Stimulated activated memory B cell treated with anti-CD40 and anti-IgM and Interleukin-4, amounts not matched to agents 10 μg/mL and 1 μg/mL and 100 μg/mL, for 72 hours (primary cell): ENCODE results near the gene SPOCK2.

Source experiments
- ATAC-seq: fragments of 150-1000 bp; cut with Tn5 transposase; 2 replicates; pipeline ENCODE4 v1.10.0; 2021
- H3K27ac Mint-ChIP-seq: one replicate; pipeline ENCODE4 v1.8.0; 2022; ENCODE audit warnings: mild to moderate bottlenecking, mixed read lengths
- H3K27me3 Mint-ChIP-seq: one replicate; pipeline ENCODE4 v1.8.0; 2022; ENCODE audit warnings: mixed read lengths
- H3K36me3 Mint-ChIP-seq: one replicate; pipeline ENCODE4 v1.8.0; 2022; ENCODE audit warnings: mixed read lengths
- H3K4me1 Mint-ChIP-seq: one replicate; pipeline ENCODE4 v1.8.0; 2022; ENCODE audit warnings: mixed read lengths
- H3K4me3 Mint-ChIP-seq: one replicate; pipeline ENCODE4 v1.8.0; 2022; ENCODE audit warnings: mild to moderate bottlenecking, moderate library complexity, mixed read lengths
- H3K9me3 Mint-ChIP-seq: one replicate; pipeline ENCODE4 v1.8.0; 2022; ENCODE audit warnings: mixed read lengths

Gene SPOCK2

DNA sequence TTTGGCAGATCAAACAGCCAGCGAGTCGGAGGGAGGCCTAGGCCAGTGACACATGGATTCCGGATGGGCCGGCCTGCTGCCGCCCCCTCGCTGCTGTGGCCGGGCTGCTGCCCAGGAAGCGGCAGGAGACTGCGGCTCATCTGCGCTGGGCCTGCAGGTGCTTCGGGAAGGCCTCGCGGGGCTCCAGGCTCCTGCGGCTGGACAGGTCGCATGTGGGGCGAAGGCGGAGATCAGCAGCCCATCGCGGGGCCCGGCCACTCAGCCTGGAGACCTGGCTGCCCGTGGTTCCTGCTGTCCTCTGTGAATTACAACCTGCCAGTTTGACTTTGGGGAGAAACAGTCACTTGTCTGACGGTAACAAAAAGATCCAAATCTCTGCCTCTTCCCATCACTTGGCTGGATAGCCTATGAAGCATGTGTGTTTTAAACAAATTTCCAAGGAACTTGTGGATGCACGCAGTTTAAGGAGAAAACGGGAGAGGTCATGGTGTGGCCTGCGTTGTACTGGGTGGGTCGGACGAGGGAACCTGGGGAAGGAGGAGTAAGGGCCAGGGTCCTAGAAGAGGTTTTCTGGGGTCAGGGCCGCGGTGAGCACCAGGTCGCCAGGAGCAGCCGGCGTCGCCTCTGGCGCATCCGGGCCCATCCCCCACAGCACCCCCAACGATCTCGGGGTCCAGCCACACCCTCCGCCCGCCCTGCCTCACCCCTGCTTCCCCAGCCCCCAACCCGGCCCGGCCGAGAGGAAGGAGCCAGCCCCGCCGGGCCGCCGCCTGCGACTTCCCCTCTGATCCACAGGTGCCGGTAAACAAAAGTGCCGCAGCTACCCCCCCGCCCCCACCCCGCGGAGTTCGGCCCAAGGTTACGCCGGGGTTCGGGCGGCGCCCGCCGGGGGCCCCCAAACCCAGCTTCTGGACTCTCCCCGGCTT lies 1.6 kb downstream of the SPOCK2 start:
- H3K27ac Mint-ChIP-seq, result peak overlapping the region; percentile 95
- H3K4me3 Mint-ChIP-seq, result peak overlapping the region; percentile 99
- H3K36me3 Mint-ChIP-seq, result no peaks in the 10 kb centered on the region
- H3K27me3 Mint-ChIP-seq, result no peaks in the 10 kb centered on the region
- peaks cover 52% of the 10 kb centered on the region for H3K4me1 Mint-ChIP-seq
- no peaks in the 10 kb centered on the region for H3K9me3 Mint-ChIP-seq
- ATAC-seq, result peak; percentile 74

DNA sequence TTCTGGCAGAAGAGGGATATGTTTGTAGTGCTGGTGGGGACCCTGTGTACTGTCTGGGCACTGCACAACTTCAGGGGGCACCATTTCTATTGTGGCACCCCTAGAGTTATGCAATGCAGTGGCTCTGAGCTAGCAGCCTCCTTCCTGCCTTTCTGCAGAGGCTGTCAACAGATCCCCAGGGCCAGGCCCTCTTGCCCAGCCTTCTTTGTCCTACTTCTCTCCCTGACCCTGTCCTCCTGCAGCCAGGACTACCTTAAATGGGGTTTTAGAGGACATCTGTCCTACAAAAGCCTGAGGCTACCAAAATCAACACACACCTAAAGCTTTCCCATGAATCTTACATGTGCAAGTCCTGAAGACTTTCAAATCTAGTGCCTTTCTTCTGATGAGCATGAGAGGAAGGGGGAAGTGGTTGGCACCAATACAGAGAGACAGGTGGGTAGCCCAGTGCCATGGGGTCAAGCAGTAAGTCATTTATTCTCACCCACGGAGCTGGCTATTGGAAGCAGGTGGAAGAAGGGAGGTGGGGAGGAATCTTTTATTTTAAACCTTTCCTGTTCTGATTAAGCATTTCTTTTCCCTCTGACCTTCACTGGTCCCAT lies 2.4 kb downstream of the SPOCK2 start:
- Mint-ChIP-seq H3K36me3 (no peaks in the 10 kb centered on the region), H3K27me3 (no peaks in the 10 kb centered on the region), H3K9me3 (no peaks in the 10 kb centered on the region), H3K27ac (peak overlapping the region; percentile 95), H3K4me1 (peaks cover 60% of the 10 kb centered on the region), H3K4me3 (peak overlapping the region; percentile 99)
- ATAC-seq, result no peak

GRCh38 chr10:72085166-72085565 lies 3.2 kb downstream of the SPOCK2 start:
- no peaks in the 10 kb centered on the region for H3K9me3 Mint-ChIP-seq
- H3K4me1 Mint-ChIP-seq, result peaks cover 68% of the 10 kb centered on the region
- no peaks in the 10 kb centered on the region for H3K27me3 Mint-ChIP-seq
- no peaks in the 10 kb centered on the region for H3K36me3 Mint-ChIP-seq
- ATAC-seq, result no peak
- no peak overlapping the region for H3K4me3 Mint-ChIP-seq
- H3K27ac Mint-ChIP-seq, result peak overlapping the region; percentile 13

DNA sequence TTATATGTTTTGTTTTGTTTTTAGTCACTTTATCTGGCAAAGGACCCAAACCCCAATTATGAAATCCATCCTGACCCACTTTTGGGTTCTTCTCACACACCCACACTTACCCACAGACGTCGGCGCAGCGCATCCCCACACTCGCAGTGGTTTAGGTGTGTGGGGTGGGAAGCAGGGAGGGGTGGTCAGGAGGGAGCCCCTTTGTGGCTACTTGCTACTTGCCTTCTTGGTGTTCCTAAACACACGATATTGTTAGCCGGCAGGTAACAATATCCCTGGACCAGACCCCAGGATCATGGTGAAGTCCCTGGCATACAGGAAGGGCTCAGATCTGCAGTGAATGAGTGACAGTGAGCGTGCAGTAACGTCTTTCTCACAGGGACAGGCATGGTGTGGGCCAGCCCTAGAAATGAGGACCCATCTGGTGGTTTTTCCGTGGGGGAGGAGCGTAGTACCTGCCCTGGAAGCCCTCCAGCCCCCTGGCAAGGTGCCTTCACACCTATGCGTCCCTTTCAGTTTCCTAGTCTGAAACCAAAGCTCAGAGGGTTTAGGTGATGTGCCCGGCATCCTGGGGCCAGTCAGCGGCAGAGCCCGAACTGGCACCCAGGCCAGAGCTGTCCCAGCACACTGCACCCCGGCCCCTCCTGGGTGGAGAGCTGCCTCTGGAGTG lies 4.4 kb downstream of the SPOCK2 start:
- ATAC-seq, result no peak
- Mint-ChIP-seq H3K36me3 (no peaks in the 10 kb centered on the region), H3K27me3 (no peaks in the 10 kb centered on the region), H3K9me3 (no peaks in the 10 kb centered on the region), H3K4me1 (peaks cover 78% of the 10 kb centered on the region), H3K27ac (peak overlapping the region; percentile 39), H3K4me3 (no peak overlapping the region)

DNA sequence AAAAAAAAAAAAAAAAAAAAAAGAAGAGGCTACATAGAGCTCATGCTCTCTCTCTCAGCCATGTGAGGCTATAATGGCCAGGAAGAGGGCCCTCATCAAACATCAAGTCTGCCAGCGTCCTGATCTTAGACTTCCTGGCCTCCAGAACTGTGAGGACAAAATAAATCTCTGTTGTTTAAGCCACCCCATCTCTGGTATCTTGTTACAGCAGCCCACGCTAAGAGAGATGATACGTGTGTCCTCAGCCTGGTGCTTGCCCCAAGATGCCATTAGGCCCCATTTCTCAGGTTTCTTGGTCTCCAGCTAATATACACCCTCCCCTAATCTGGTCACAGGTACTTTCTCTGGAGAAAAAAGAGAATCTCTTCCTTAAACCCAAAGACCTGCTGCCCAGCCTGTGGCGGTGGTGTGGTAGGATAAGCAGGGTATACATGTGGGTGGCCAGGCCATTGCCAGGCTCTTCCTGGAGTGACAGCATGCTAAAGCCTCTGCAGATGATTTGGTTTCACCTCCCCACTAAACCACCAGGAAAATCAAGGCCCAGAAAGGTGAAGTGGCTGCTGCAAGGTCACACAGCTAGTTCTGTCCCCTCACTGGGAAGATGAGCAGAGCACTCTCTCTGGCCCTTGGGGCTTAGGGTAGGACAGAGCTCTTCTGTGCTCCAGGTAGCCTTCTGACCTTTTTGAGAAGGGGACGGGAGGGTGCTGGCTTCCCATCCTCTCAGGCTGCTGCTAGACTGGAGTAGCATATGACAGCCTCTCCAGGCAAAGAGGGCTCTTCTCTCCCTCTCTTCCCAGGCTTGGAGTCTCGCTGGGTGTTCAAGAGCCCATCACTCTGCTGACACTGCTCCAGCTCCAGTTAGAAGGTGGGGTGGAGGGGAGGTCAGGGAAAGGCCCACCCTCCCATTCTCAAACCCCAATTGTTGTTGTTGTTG lies 5.2 kb downstream of the SPOCK2 start:
- peaks cover 77% of the 10 kb centered on the region for H3K4me1 Mint-ChIP-seq
- ATAC-seq, result no peak
- H3K9me3 Mint-ChIP-seq, result no peaks in the 10 kb centered on the region
- no peak overlapping the region for H3K4me3 Mint-ChIP-seq
- H3K27me3 Mint-ChIP-seq, result no peaks in the 10 kb centered on the region
- H3K36me3 Mint-ChIP-seq, result no peaks in the 10 kb centered on the region
- H3K27ac Mint-ChIP-seq, result peak overlapping the region; percentile 39

- Mint-ChIP-seq H3K9me3 (no peaks in the 10 kb centered on the region), H3K4me3 (no peak overlapping the region), H3K27me3 (no peaks in the 10 kb centered on the region), H3K4me1 (peaks cover 85% of the 10 kb centered on the region), H3K27ac (peak overlapping the region; percentile 87), H3K36me3 (no peaks in the 10 kb centered on the region)
- no peak for ATAC-seq
These were observed 6.4 kb downstream of the SPOCK2 start for GRCh38 chr10:72081772-72082590.

DNA sequence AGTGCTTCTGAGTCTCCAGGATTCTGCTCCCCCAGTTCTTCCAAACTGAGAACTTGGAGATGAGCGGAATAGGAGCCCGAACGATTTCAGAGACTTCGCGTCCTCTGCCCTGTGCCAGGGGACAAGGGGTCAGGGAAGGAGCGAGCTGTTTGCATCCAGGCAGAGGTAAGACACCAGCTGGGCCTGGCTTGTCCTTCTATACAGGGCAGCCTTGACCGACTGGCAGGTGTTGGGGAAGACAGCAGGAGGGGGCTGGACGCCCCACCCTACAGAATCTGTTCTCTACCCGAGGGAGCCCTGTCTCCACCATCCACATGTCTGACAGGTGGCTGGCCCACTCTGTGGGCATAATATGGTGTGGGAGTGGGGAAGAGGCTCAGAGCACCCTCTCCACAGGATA lies 7.1 kb downstream of the SPOCK2 start:
- no peaks in the 10 kb centered on the region for H3K36me3 Mint-ChIP-seq
- H3K27me3 Mint-ChIP-seq, result no peaks in the 10 kb centered on the region
- peaks cover 84% of the 10 kb centered on the region for H3K4me1 Mint-ChIP-seq
- H3K27ac Mint-ChIP-seq, result peak overlapping the region; percentile 87
- no peaks in the 10 kb centered on the region for H3K9me3 Mint-ChIP-seq
- no peak for ATAC-seq
- H3K4me3 Mint-ChIP-seq, result no peak overlapping the region

DNA sequence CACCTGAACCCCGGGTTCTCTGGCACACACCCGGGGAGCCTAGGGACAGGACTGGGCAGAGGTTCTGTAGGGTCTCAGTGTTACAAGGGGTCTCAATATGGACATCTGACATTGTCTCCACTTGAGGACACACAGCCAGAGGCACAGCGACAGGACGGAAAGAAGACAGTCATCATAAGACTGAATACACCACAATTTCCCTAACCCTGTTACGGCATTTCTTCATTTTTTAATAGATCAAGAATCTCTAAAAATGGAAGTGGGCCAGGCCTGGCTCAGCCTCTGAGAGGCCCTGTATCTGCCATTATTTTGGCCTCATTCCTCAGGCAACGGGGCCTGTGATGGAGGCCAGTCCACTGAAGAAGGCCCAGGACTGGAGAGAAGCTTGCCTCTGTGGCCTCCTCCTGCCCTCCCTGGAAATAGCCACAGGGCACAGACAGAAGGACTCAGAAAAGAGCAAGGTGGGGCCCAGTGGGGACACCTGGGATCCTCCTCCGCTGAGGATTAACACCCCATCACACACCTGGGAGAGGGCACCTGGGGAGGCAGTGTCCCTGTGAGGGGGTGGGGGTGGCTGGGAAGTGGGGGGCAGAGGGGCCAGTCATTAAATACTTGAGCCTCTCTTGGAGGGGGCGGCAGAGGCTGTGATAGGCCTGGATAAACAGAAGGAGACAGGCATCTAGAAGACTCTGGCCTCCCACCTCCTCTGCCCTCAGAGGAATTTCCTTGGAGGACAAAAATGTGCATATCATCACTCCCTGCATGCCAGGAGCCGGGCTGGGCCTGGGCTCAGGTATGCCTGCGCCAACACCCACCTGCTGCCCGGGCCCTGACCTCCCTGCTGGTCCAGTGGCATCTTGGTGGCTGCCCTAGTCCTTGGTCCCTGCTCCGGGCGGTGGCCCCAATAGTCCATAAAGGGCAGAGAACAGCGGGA lies 8.0 kb downstream of the SPOCK2 start:
- Mint-ChIP-seq H3K36me3 (no peaks in the 10 kb centered on the region), H3K9me3 (no peaks in the 10 kb centered on the region), H3K27me3 (no peaks in the 10 kb centered on the region), H3K27ac (peak overlapping the region; percentile 87), H3K4me3 (peak overlapping the region; percentile 30), H3K4me1 (peaks cover 84% of the 10 kb centered on the region)
- ATAC-seq, result peak; percentile 47

- peak overlapping the region; percentile 87 for H3K27ac Mint-ChIP-seq
- H3K9me3 Mint-ChIP-seq, result no peaks in the 10 kb centered on the region
- no peaks in the 10 kb centered on the region for H3K27me3 Mint-ChIP-seq
- peak overlapping the region; percentile 6 for H3K4me3 Mint-ChIP-seq
- ATAC-seq, result peak; percentile 61
- no peaks in the 10 kb centered on the region for H3K36me3 Mint-ChIP-seq
- H3K4me1 Mint-ChIP-seq, result peaks cover 85% of the 10 kb centered on the region
These were observed 9.0 kb downstream of the SPOCK2 start for GRCh38 chr10:72079356-72079755.

DNA sequence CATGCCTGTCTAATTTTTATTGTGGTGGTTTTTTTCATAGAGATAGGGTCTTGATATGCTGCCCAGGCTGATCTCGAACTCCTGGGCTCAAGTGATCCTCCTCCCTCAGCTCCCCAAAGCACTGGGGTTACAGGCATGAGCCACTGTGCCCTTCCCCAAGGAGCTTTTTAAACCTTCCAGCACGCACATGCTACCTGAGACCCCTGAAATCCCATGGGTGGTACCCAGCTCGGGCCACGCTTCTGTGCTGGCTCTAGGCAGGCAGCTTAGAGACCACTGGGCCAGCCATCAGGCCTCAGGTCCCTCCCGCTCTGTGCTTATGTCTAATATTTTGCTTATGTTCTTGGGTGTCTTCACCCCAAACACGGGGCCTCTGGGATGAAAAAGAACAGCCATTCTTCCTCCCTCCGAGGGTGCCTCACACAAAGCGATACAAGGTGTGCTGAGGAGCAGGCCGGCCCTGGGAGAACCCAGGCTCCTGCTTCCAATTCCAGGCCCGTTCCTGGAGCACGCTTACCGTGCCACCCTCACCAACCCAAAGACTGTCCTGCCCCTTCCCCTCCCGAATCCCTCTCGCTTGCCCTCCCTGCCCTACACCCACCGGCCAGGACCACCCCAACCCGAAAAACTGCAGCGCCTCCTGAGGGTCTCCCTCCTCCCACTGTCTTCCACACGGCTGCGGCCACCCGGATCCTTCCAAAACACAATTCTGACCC lies 10.9 kb downstream of the SPOCK2 start:
- H3K9me3 Mint-ChIP-seq, result no peaks in the 10 kb centered on the region
- H3K27me3 Mint-ChIP-seq, result no peaks in the 10 kb centered on the region
- no peak overlapping the region for H3K27ac Mint-ChIP-seq
- peaks cover 88% of the 10 kb centered on the region for H3K4me1 Mint-ChIP-seq
- peaks cover 5% of the 10 kb centered on the region for H3K36me3 Mint-ChIP-seq
- ATAC-seq, result no peak
- H3K4me3 Mint-ChIP-seq, result no peak overlapping the region

GRCh38 chr10:72076756-72077155 lies 11.6 kb downstream of the SPOCK2 start:
- no peak overlapping the region for H3K4me3 Mint-ChIP-seq

DNA sequence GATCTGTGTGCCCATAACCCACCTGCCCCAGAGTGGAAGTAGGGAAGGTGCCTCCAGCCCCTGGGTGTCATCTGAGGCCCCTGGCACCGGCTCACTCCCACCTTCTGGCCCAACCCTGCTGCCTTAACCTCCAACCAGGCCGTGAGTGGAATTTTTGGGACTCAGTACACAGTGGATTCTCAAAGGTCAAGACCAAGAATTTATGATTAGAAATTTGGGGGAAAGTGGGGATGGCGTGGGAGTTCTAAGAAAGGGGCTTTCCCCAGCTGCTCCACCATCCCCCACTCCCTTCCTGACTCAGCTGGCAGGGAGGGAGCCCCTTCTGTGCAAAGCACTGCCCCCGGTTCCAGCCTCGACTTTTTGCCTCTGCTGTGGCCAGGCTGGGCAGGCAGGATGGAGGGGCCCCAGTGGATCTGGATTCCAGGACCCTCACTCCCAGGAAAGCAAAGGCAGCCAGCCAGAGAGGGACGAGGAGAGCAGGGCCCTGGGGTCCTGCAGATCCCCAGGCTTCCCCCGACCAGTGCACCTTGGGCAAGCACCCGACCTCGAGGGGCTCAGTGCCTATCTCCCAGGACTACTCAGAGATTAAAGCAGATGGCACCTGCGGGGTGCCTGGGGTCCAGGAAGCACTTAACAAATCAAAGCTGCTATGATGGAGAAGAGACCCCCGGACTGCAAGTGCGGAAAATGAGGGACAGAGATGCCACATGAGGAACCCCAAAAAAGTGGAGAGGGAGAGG lies 12.8 kb downstream of the SPOCK2 start:
- no peaks in the 10 kb centered on the region for H3K9me3 Mint-ChIP-seq
- H3K36me3 Mint-ChIP-seq, result peaks cover 19% of the 10 kb centered on the region
- H3K4me3 Mint-ChIP-seq, result no peak overlapping the region
- ATAC-seq, result no peak
- H3K27me3 Mint-ChIP-seq, result no peaks in the 10 kb centered on the region
- H3K27ac Mint-ChIP-seq, result peak overlapping the region; percentile 59
- H3K4me1 Mint-ChIP-seq, result peaks cover 75% of the 10 kb centered on the region

More at GRCh38 chr10:72076756-72077155, 11.6 kb downstream of the SPOCK2 start:
- no peaks in the 10 kb centered on the region for H3K27me3 Mint-ChIP-seq
- no peak for ATAC-seq
- peaks cover 87% of the 10 kb centered on the region for H3K4me1 Mint-ChIP-seq
- peaks cover 12% of the 10 kb centered on the region for H3K36me3 Mint-ChIP-seq
- H3K9me3 Mint-ChIP-seq, result no peaks in the 10 kb centered on the region
- peak overlapping the region; percentile 59 for H3K27ac Mint-ChIP-seq
